SK-N-SH (cell line): ENCODE results near the gene LMF1.

Experiments used
- CTCF ChIP-seq: fragments of 200-600 bp; sonication (generic); IDR thresholded peaks from 2 replicates; pipeline ENCODE4 v1.6.1; 2017; ENCODE audit warnings: antibody characterized with exemption, mild to moderate bottlenecking, moderate library complexity
- EZH2phosphoT487 ChIP-seq: fragments of 200-600 bp; sonication (generic); IDR thresholded peaks from 2 replicates; pipeline ENCODE4 v1.6.1; 2017; ENCODE audit warnings: low read depth, mixed run types, mild to moderate bottlenecking, antibody characterized with exemption, moderate library complexity, borderline replicate concordance
- REST ChIP-seq: IDR thresholded peaks from 2 replicates; pipeline ENCODE4 v1.6.1; 2012; ENCODE audit warnings: mild to moderate bottlenecking, low read depth, low read length, moderate library complexity
- RFX5 ChIP-seq: IDR thresholded peaks from 2 replicates; pipeline ENCODE4 v1.6.1; 2012; ENCODE audit warnings: mild to moderate bottlenecking, improper control_type of control experiment, low read length

GRCh38 chr16:991345-991744 is 20.6 kb upstream of the LMF1 start:
- no peak for TF ChIP-seq CTCF
- TF ChIP-seq EZH2phosphoT487, result no peak
- no peak for TF ChIP-seq REST
- TF ChIP-seq RFX5, result no peak
